A549 (cell line): ENCODE results near the gene MSRB3.

Experiments
- EP300 ChIP-seq, 2 experiments: fragments of >200 bp; sonication (Bioruptor Twin); formaldehyde crosslinking; IDR thresholded peaks; 2 replicates in 1 of 2; 3 replicates in 1 of 2; pipeline ENCODE4 v1.6.1; 2016 to 2017
- KDM1A ChIP-seq: fragments of 200-600 bp; sonication (generic); IDR thresholded peaks from 2 replicates; pipeline ENCODE4 v1.6.1; 2016; ENCODE audit warnings: low read depth, mild to moderate bottlenecking
- POLR2A ChIP-seq: IDR thresholded peaks from 2 replicates; pipeline ENCODE4 v1.6.1; 2012; ENCODE audit warnings: mild to moderate bottlenecking, low read length
- RAD21 ChIP-seq, 2 experiments: fragments of >200 bp in 1 of 2; sonication (Bioruptor Twin) in 1 of 2; formaldehyde crosslinking in 1 of 2; IDR thresholded peaks in 1 of 2; conservative IDR thresholded peaks in 1 of 2; 2 replicates in 1 of 2; 3 replicates in 1 of 2; pipeline ENCODE4 v1.6.1; 2012 to 2018; ENCODE audit warnings: inconsistent platforms in 1 of 2
- RFX5 ChIP-seq: fragments of 450-650 bp; IDR thresholded peaks from 2 replicates; pipeline ENCODE4 v1.7.1; 2014; ENCODE audit warnings: antibody characterized with exemption, mild to moderate bottlenecking, moderate library complexity
- USF2 ChIP-seq: fragments of 450-650 bp; IDR thresholded peaks from 2 replicates; pipeline ENCODE4 v1.6.1; 2014; ENCODE audit warnings: antibody characterized with exemption
- TF ChIP-seq, protein P1 (sequence below): fragments of >200 bp; sonication (Bioruptor Twin); formaldehyde crosslinking; IDR thresholded peaks from 3 replicates; pipeline ENCODE4 v1.5.1; 2016
- TF ChIP-seq, protein P2 (sequence below): IDR thresholded peaks from 2 replicates; pipeline ENCODE4 v1.6.1; 2012
- TF ChIP-seq, protein P3 (sequence below): fragments of 200-600 bp; sonication (generic); IDR thresholded peaks from 2 replicates; pipeline ENCODE4 v1.6.1; 2016; ENCODE audit warnings: antibody characterized with exemption, mild to moderate bottlenecking, moderate library complexity

- TF ChIP-seq, protein P1, sequence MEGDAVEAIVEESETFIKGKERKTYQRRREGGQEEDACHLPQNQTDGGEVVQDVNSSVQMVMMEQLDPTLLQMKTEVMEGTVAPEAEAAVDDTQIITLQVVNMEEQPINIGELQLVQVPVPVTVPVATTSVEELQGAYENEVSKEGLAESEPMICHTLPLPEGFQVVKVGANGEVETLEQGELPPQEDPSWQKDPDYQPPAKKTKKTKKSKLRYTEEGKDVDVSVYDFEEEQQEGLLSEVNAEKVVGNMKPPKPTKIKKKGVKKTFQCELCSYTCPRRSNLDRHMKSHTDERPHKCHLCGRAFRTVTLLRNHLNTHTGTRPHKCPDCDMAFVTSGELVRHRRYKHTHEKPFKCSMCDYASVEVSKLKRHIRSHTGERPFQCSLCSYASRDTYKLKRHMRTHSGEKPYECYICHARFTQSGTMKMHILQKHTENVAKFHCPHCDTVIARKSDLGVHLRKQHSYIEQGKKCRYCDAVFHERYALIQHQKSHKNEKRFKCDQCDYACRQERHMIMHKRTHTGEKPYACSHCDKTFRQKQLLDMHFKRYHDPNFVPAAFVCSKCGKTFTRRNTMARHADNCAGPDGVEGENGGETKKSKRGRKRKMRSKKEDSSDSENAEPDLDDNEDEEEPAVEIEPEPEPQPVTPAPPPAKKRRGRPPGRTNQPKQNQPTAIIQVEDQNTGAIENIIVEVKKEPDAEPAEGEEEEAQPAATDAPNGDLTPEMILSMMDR: no peak
- TF ChIP-seq RAD21 (conservative IDR thresholded peaks at IDR 0.05 in 1 of 2, IDR thresholded peaks at IDR 0.05 in 1 of 2) (no peak), RFX5 (no peak), POLR2A (no peak), USF2 (no peak), KDM1A (no peak), EP300 (IDR thresholded peaks at IDR 0.05) (no peak)
- TF ChIP-seq, protein P2, sequence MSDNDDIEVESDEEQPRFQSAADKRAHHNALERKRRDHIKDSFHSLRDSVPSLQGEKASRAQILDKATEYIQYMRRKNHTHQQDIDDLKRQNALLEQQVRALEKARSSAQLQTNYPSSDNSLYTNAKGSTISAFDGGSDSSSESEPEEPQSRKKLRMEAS: no peak
- TF ChIP-seq, protein P3, sequence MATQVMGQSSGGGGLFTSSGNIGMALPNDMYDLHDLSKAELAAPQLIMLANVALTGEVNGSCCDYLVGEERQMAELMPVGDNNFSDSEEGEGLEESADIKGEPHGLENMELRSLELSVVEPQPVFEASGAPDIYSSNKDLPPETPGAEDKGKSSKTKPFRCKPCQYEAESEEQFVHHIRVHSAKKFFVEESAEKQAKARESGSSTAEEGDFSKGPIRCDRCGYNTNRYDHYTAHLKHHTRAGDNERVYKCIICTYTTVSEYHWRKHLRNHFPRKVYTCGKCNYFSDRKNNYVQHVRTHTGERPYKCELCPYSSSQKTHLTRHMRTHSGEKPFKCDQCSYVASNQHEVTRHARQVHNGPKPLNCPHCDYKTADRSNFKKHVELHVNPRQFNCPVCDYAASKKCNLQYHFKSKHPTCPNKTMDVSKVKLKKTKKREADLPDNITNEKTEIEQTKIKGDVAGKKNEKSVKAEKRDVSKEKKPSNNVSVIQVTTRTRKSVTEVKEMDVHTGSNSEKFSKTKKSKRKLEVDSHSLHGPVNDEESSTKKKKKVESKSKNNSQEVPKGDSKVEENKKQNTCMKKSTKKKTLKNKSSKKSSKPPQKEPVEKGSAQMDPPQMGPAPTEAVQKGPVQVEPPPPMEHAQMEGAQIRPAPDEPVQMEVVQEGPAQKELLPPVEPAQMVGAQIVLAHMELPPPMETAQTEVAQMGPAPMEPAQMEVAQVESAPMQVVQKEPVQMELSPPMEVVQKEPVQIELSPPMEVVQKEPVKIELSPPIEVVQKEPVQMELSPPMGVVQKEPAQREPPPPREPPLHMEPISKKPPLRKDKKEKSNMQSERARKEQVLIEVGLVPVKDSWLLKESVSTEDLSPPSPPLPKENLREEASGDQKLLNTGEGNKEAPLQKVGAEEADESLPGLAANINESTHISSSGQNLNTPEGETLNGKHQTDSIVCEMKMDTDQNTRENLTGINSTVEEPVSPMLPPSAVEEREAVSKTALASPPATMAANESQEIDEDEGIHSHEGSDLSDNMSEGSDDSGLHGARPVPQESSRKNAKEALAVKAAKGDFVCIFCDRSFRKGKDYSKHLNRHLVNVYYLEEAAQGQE: no peak
Observed at GRCh38 chr12:65462484-65462883, 184.0 kb downstream of the MSRB3 start.
